ENCODE measurements around the gene CCDC88A. TPM values are rescaled to one million over a fixed set of nuclear protein-coding genes. Genes with fewer than 3 reads are reported as not detected.

The CCDC88A gene
- total and polyA plus RNA-seq, 4 donors: 4.0 to 31.0 (median 15.5) TPM

DNA sequence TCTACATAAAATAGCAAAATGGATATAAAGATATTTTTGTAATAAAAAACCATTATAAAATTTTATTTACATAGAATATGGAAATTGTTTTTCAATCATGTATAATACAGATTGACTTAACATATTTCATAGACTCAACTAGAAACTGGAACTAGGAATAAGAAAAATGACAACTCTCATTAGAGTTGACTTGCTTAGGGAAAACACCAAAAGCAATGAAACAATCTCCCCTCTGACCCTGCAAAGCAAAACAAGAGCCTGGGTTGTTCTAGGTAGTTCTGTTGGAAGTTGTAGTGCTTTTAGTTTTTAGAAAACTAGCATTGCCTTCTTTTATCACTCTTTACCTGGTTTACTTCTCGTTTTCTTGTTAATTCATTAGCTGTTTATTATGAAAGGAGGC is 118.4 kb downstream of the CCDC88A start:
- H3K36me3 ChIP-seq (ENCODE audit: control insufficient read depth in 4 of 4, insufficient read depth in 3 of 4, low read depth in 1 of 4, low read length in 3 of 4): peaks cover 0 to 2% (median 0%) of the 10 kb centered on the region in 4 donors
- no peak overlapping the region for H3K9ac ChIP-seq (ENCODE audit: low read depth in 1 of 2, low read length in 2 of 2)
- no peak overlapping the region for H3K4me3 ChIP-seq (ENCODE audit: low read depth in 1 of 3, low read length in 3 of 3)
- no peak overlapping the region for H3K27ac ChIP-seq (ENCODE audit: low read depth in 1 of 2, low read length in 2 of 2)
- no peak for DNase-seq (ENCODE audit: low spot score)
- TF ChIP-seq HNF4A (conservative IDR thresholded peaks at IDR 0.05) (no peak), HNF4G (IDR thresholded peaks at IDR 0.05) (no peak), EGR1 (IDR thresholded peaks at IDR 0.05; ENCODE audit: low read depth in 2 of 2) (no peak), RAD21 (IDR thresholded peaks at IDR 0.05) (no peak), YY1 (IDR thresholded peaks at IDR 0.05) (no peak), JUND (IDR thresholded peaks at IDR 0.05) (no peak), GABPA (IDR thresholded peaks at IDR 0.05 in 1 of 2, conservative IDR thresholded peaks at IDR 0.05 in 1 of 2) (no peak), TAF1 (conservative IDR thresholded peaks at IDR 0.05) (no peak), SP1 (IDR thresholded peaks at IDR 0.05) (no peak), FOXA1 (IDR thresholded peaks at IDR 0.05) (no peak), RXRA (IDR thresholded peaks at IDR 0.05) (no peak), NR2F2 (IDR thresholded peaks at IDR 0.05) (no peak), FOXA2 (IDR thresholded peaks at IDR 0.05) (no peak)
- TF ChIP-seq, protein P1, sequence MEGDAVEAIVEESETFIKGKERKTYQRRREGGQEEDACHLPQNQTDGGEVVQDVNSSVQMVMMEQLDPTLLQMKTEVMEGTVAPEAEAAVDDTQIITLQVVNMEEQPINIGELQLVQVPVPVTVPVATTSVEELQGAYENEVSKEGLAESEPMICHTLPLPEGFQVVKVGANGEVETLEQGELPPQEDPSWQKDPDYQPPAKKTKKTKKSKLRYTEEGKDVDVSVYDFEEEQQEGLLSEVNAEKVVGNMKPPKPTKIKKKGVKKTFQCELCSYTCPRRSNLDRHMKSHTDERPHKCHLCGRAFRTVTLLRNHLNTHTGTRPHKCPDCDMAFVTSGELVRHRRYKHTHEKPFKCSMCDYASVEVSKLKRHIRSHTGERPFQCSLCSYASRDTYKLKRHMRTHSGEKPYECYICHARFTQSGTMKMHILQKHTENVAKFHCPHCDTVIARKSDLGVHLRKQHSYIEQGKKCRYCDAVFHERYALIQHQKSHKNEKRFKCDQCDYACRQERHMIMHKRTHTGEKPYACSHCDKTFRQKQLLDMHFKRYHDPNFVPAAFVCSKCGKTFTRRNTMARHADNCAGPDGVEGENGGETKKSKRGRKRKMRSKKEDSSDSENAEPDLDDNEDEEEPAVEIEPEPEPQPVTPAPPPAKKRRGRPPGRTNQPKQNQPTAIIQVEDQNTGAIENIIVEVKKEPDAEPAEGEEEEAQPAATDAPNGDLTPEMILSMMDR (IDR thresholded peaks at IDR 0.05; ENCODE audit: low read depth, low read length, missing input control): no peak
- TF ChIP-seq, protein P2, sequence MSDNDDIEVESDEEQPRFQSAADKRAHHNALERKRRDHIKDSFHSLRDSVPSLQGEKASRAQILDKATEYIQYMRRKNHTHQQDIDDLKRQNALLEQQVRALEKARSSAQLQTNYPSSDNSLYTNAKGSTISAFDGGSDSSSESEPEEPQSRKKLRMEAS (IDR thresholded peaks at IDR 0.05): no peak
- TF ChIP-seq, protein P3, sequence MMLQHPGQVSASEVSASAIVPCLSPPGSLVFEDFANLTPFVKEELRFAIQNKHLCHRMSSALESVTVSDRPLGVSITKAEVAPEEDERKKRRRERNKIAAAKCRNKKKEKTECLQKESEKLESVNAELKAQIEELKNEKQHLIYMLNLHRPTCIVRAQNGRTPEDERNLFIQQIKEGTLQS (IDR thresholded peaks at IDR 0.05): no peak
- TF ChIP-seq, protein P4, sequence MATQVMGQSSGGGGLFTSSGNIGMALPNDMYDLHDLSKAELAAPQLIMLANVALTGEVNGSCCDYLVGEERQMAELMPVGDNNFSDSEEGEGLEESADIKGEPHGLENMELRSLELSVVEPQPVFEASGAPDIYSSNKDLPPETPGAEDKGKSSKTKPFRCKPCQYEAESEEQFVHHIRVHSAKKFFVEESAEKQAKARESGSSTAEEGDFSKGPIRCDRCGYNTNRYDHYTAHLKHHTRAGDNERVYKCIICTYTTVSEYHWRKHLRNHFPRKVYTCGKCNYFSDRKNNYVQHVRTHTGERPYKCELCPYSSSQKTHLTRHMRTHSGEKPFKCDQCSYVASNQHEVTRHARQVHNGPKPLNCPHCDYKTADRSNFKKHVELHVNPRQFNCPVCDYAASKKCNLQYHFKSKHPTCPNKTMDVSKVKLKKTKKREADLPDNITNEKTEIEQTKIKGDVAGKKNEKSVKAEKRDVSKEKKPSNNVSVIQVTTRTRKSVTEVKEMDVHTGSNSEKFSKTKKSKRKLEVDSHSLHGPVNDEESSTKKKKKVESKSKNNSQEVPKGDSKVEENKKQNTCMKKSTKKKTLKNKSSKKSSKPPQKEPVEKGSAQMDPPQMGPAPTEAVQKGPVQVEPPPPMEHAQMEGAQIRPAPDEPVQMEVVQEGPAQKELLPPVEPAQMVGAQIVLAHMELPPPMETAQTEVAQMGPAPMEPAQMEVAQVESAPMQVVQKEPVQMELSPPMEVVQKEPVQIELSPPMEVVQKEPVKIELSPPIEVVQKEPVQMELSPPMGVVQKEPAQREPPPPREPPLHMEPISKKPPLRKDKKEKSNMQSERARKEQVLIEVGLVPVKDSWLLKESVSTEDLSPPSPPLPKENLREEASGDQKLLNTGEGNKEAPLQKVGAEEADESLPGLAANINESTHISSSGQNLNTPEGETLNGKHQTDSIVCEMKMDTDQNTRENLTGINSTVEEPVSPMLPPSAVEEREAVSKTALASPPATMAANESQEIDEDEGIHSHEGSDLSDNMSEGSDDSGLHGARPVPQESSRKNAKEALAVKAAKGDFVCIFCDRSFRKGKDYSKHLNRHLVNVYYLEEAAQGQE (IDR thresholded peaks at IDR 0.05): no peak
- TF ChIP-seq, protein P5, sequence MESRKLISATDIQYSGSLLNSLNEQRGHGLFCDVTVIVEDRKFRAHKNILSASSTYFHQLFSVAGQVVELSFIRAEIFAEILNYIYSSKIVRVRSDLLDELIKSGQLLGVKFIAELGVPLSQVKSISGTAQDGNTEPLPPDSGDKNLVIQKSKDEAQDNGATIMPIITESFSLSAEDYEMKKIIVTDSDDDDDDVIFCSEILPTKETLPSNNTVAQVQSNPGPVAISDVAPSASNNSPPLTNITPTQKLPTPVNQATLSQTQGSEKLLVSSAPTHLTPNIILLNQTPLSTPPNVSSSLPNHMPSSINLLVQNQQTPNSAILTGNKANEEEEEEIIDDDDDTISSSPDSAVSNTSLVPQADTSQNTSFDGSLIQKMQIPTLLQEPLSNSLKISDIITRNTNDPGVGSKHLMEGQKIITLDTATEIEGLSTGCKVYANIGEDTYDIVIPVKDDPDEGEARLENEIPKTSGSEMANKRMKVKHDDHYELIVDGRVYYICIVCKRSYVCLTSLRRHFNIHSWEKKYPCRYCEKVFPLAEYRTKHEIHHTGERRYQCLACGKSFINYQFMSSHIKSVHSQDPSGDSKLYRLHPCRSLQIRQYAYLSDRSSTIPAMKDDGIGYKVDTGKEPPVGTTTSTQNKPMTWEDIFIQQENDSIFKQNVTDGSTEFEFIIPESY (IDR thresholded peaks at IDR 0.05): no peak
- H3K4me1 ChIP-seq (ENCODE audit: control insufficient read depth in 4 of 4, insufficient read depth in 4 of 4, low read length in 3 of 4): no peaks in the 10 kb centered on the region
- no peaks in the 10 kb centered on the region for H3K27me3 ChIP-seq (ENCODE audit: control insufficient read depth in 4 of 4, insufficient read depth in 4 of 4, low read length in 3 of 4)
- no peaks in the 10 kb centered on the region for H3K9me3 ChIP-seq (ENCODE audit: control insufficient read depth in 4 of 4, low read length in 3 of 4)
- WGBS: 100% methylated on average over 1 of the region's 1 CpG
